Right atrium auricular region (tissue), 2 donors: ENCODE results near the gene ALDH1L1. TPM values are rescaled to one million over a fixed set of nuclear protein-coding genes. Genes with fewer than 3 reads are reported as not detected.

ENCODE experiments used
- DNase-seq: peaks from one replicate; pipeline ENCODE4 v3.0.0-alpha.2; 2019; ENCODE audit warnings: low spot score
- H3K27ac ChIP-seq, 2 donors: fragments of 200-600 bp; sonication (generic); 1 replicate in 1 of 2; 2 replicates in 1 of 2; pipeline ENCODE4 v1.5.1; 2016 to 2019
- H3K27me3 ChIP-seq, 2 donors: fragments of 200-600 bp; sonication (generic); one replicate each; pipeline versions ENCODE4 v1.5.1 to v1.6.0; 2017 to 2019
- H3K36me3 ChIP-seq: fragments of 200-600 bp; sonication (generic); one replicate; pipeline ENCODE4 v1.5.1; 2016
- H3K4me1 ChIP-seq, 2 donors: fragments of 200-600 bp; sonication (generic); one replicate each; pipeline versions ENCODE4 v1.5.1 to v1.6.0; 2017 to 2019
- H3K4me3 ChIP-seq, 2 donors: fragments of 200-600 bp; sonication (generic); 1 replicate in 1 of 2; 2 replicates in 1 of 2; pipeline ENCODE4 v1.5.1; 2017 to 2019; ENCODE audit warnings: mild to moderate bottlenecking in 1 of 2, moderate library complexity in 1 of 2
- H3K9me3 ChIP-seq, 2 donors: fragments of 200-600 bp; sonication (generic); one replicate each; pipeline ENCODE4 v1.5.1; 2019
- total RNA-seq, 2 donors: library from RNA; depleted of rRNA; stranded (reverse); fragments of >200 nt; gene quantifications; one replicate each; pipeline ENCODE4 v1.1.0, GENCODE V29; 2016
- TF ChIP-seq, protein P1 (sequence below), 2 donors: fragments of 200-600 bp; sonication (generic); IDR thresholded peaks; one replicate each; pipeline ENCODE4 v1.5.1; 2019; ENCODE audit warnings: antibody characterized with exemption in 2 of 2

ALDH1L1 gene
- total RNA-seq, 2 donors from 2014 or later = 13.7 to 24.0 TPM

DNA sequence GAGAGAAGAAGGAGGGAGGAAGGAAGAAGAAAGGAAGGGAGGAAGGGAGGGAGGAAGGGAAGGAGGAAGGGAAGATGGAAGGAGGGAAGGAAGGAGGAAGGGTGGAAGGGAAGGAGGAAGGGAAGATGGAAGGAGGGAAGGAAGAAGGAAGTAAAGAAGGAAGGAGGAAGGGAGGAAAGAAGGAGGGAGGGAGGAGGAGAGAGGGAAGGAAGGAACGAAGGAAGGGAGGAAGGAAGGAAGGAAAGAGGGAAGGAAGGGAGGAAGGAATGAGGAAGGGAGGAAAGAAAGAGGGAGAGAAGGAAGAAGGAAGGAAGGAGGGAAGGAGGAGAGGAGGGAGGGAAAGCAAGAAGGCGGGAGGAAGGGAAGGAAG is 31.8 kb upstream of the ALDH1L1 start:
- Histone ChIP-seq H3K36me3 (no peaks in the 10 kb centered on the region), H3K4me3 (peak overlapping the region in 1 of 2 donors; percentile 54), H3K4me1 (peaks cover 0 to 35% of the 10 kb centered on the region in 2 donors), H3K27ac (peak overlapping the region in 1 of 2 donors; percentile 71), H3K27me3 (no peaks in the 10 kb centered on the region), H3K9me3 (no peaks in the 10 kb centered on the region)
- TF ChIP-seq, protein P1, sequence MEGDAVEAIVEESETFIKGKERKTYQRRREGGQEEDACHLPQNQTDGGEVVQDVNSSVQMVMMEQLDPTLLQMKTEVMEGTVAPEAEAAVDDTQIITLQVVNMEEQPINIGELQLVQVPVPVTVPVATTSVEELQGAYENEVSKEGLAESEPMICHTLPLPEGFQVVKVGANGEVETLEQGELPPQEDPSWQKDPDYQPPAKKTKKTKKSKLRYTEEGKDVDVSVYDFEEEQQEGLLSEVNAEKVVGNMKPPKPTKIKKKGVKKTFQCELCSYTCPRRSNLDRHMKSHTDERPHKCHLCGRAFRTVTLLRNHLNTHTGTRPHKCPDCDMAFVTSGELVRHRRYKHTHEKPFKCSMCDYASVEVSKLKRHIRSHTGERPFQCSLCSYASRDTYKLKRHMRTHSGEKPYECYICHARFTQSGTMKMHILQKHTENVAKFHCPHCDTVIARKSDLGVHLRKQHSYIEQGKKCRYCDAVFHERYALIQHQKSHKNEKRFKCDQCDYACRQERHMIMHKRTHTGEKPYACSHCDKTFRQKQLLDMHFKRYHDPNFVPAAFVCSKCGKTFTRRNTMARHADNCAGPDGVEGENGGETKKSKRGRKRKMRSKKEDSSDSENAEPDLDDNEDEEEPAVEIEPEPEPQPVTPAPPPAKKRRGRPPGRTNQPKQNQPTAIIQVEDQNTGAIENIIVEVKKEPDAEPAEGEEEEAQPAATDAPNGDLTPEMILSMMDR (IDR thresholded peaks at IDR 0.05) = no peak
- DNase-seq = no peak

DNA sequence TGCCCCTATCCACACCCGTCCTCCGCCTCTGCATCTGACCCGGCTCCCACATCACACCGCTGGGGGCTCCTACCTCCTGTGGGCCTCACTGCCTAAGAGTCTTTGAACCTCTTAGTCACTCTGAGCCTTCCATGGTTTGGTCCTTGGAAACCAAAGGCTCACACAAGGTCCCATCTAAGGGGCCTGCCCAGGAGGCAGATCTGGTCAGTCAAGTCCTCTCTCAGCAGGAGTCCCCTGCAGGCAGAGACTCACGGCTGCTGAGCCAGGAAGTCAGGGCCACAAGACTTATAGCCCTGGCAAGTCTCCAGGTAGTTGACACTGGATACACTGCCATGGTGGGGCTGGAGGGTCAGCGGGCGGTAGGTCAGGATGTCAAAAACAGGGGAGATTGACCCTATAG is 31.2 kb upstream of the ALDH1L1 start:
- no peaks in the 10 kb centered on the region for H3K9me3 ChIP-seq
- no peaks in the 10 kb centered on the region for H3K27me3 ChIP-seq
- no peak for DNase-seq
- TF ChIP-seq, protein P1 (IDR thresholded peaks at IDR 0.05) = no peak
- H3K36me3 ChIP-seq = no peaks in the 10 kb centered on the region
- peaks cover 0 to 35% of the 10 kb centered on the region in 2 donors for H3K4me1 ChIP-seq
- H3K4me3 ChIP-seq = no peak overlapping the region
- H3K27ac ChIP-seq = no peak overlapping the region

DNA sequence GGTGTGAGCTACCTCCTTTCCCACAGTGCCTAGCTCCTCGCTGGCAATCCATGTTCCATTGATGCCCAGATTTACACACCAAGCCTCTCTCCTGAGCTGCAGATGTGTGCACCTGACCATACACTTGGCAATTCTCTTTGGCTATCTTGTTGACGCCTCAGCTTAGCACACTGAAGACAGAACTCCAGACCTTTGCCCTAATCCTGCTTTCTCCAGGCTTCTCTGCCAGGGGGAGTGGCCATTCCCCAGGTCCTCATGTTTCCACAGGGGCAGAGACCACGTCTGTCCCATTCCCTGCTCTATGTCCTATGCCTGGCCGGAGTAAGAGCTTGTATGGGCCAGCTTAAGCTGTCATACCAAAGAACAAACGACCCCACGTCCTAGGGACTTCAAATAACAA is 30.2 kb upstream of the ALDH1L1 start:
- TF ChIP-seq, protein P1 (IDR thresholded peaks at IDR 0.05) = no peak
- Histone ChIP-seq H3K27ac (no peak overlapping the region), H3K4me3 (no peak overlapping the region), H3K4me1 (peaks cover 0 to 35% of the 10 kb centered on the region in 2 donors), H3K36me3 (no peaks in the 10 kb centered on the region), H3K9me3 (no peaks in the 10 kb centered on the region), H3K27me3 (no peaks in the 10 kb centered on the region)
- DNase-seq = no peak

DNA sequence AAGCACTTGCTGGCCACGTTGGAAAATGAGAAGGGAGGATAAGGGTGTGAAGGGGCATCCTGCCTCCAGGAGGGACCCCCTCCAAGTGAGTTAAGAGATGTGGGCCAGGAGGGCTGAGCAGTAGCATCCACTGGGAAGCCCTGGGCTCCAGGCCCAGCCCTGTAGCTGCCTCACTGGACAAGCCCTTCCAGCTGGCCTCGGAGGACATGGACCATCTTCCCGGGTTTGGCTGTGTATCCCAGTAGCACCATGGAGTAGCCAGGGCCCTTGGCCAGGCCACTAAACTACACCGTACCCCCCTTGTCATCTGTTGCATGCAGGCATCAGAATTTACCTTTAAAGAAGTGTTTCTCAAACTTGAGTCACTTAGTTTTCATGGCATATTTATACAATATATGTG is 29.4 kb upstream of the ALDH1L1 start:
- no peak overlapping the region for H3K27ac ChIP-seq
- H3K36me3 ChIP-seq = no peaks in the 10 kb centered on the region
- H3K27me3 ChIP-seq = no peaks in the 10 kb centered on the region
- no peak for DNase-seq
- H3K9me3 ChIP-seq = no peaks in the 10 kb centered on the region
- peaks cover 0 to 35% of the 10 kb centered on the region in 2 donors for H3K4me1 ChIP-seq
- TF ChIP-seq, protein P1 (IDR thresholded peaks at IDR 0.05) = no peak
- H3K4me3 ChIP-seq = no peak overlapping the region

DNA sequence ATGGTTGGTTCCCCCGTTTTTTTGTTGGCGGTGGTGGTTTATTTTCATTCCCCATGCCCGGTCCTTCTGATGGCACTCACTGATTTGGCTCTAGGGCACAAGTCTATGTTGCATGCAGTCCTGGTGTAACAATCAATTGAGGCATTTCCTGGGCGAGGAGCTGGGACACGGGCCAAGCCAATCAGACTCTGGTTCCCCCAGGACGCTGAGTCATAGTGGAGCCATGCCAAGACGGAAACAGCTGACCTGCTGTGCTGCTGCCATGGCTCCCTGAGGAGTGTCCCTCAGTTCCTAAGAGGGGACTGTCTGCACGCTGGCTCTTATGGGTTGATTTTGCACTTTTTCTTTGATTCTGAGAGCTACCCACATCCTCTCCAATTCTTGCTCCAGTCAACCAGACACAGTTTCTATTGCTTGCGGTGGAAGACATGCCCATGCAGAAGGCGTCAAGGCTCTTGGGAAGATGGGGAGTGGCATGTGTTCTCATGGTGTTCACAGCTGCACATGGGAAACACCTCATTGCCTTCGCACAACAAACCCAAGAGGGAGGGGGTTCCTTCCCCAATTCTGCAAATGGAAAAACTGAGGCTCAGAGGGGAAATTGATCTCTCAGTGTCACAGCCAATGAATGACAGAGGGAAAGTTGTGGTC is 28.3 kb upstream of the ALDH1L1 start:
- H3K9me3 ChIP-seq = no peaks in the 10 kb centered on the region
- no peak overlapping the region for H3K4me3 ChIP-seq
- peak; percentile 82 for DNase-seq
- TF ChIP-seq, protein P1 (IDR thresholded peaks at IDR 0.05) = no peak
- H3K4me1 ChIP-seq = peaks cover 0 to 31% of the 10 kb centered on the region in 2 donors
- H3K27me3 ChIP-seq = no peaks in the 10 kb centered on the region
- no peaks in the 10 kb centered on the region for H3K36me3 ChIP-seq
- H3K27ac ChIP-seq = no peak overlapping the region

DNA sequence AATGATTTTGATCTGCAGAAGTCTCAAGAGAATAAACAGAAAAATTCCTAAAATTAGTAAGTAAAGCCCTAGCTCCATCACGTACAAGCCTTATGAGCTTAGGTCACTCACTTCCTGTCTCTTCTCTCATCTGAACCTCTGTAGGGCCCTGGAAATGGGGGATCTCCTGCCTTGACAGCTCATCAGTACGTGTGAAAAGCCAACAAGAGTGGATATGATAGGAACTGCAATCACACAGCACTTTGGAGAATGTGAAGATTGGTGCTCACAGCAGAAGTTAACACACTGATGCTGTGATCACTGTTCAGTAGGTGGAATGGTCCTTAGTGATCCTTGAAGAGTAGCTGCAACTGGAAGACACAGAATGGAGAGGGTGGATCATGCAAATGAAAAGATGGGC is 27.8 kb upstream of the ALDH1L1 start:
- Histone ChIP-seq H3K36me3 (no peaks in the 10 kb centered on the region), H3K27ac (no peak overlapping the region), H3K27me3 (no peaks in the 10 kb centered on the region), H3K4me3 (no peak overlapping the region), H3K9me3 (no peaks in the 10 kb centered on the region), H3K4me1 (peaks cover 0 to 26% of the 10 kb centered on the region in 2 donors)
- no peak for DNase-seq
- TF ChIP-seq, protein P1 (IDR thresholded peaks at IDR 0.05) = no peak
